HG02943 (cell line): ENCODE results near the gene KLHL6.
"Not testable (repeated sequence)": the region's sequence is repeated elsewhere in the genome, so short reads cannot be mapped to it uniquely, and the experiment has no call there.

Experiments
- ATAC-seq: cut with Tn5 transposase; IDR thresholded peaks from one replicate; pipeline ENCODE4 v1.9.1; 2021; ENCODE audit warnings: mild to moderate bottlenecking, low read depth, moderate library complexity; ENCODE audit not compliant: unreplicated experiment

Gene KLHL6

DNA sequence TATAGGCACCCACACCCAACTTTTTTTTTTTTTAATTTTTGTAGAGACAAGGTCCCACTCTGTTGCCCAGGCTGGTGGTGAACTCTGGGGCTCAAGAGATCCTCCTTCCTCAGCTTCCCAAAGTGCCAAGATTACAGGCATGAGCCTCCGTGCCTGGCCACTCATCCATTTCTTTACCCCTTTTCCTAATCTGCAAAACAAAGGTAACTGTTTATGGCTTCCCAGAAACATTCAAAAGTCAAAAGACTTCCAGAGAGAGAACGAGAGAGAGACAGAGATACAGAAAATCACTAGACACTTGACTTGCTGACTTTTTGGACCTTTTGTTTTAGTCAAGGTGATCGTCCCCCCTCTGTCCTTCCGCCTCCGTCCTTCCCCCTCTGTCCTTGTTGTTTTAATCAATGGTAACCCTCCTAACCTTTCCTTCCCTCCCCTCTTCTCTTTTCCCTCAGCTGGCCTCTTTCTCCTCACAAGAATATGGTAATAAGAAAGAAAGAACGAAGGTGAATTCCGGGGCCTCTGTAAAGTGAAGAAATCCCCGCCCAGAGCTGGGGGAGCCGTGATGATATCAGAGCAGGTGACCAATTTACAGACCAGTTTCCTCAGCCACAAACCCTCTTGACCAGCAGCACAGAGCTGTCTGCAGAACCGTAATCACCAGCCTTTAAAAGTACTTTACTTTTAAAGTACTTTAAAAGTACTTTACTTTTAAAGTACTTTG, 21.9 kb downstream of the KLHL6 start:
- ATAC-seq = no peak

GRCh38 chr3:183532620-183533411, 22.7 kb downstream of the KLHL6 start:
- ATAC-seq = no peak

DNA sequence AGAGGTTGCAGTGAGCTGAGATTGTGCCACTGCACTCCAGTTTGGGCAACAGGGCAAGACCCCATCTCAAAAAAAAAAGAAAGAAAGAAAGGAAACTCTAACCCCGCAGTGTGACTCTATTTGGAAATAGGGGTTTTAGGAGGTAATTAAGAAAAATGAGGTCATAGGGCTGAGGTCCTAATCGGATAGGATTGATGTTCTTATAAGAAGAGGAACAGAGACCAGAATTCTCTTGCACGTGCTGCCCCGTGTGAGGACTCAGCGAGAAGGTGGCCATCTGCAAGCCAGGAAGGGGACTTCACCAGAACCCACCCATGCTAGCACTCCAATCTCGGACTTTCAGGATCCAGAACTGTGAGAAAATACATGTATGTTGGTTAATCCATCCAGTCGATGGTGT, 25.8 kb downstream of the KLHL6 start:
- no peak for ATAC-seq

- no peak for ATAC-seq
Measured at GRCh38 chr3:183529185-183529584, 26.3 kb downstream of the KLHL6 start.

- ATAC-seq = not testable (repeated sequence)
Measured at GRCh38 chr3:183528758-183529157, 26.7 kb downstream of the KLHL6 start.

GRCh38 chr3:183527428-183528379, 27.8 kb downstream of the KLHL6 start:
- ATAC-seq = peak; percentile 76

DNA sequence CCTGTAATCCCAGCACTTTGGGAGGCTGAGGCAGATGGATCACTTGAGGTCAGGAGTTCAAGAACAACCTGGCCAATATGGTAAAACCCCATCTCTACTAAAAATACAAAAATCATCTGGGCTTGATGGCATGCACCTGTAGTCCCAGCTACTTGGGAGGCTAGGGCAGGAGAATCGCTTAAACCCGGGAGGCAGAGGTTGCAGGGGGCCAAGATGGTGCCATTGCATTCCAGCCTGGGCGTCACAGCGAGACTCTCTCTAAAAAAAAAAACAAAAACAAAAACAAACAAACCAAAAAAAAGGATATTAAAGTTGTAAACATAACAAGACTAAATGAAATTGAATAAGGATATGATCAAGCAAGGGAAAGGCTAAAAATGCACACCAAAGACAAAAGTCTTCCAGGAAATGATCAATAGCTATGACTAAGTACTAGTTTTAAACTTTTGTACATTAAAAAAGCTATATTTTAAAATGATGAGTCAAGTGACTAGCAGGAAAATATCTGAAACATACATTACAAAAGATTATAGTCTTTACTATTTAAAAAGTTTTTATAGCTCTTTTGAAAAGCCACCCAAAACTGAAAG, 28.6 kb downstream of the KLHL6 start:
- peak; percentile 10 for ATAC-seq

GRCh38 chr3:183524476-183524875, 31.0 kb downstream of the KLHL6 start:
- no peak for ATAC-seq

GRCh38 chr3:183520741-183521556, 34.6 kb downstream of the KLHL6 start:
- not testable (repeated sequence) for ATAC-seq

- ATAC-seq = not testable (repeated sequence)
Measured at GRCh38 chr3:183520295-183520694, 35.2 kb downstream of the KLHL6 start.

GRCh38 chr3:183519891-183520290, 35.6 kb downstream of the KLHL6 start:
- no peak for ATAC-seq

GRCh38 chr3:183518491-183519251, 36.8 kb downstream of the KLHL6 start:
- ATAC-seq = no peak

- ATAC-seq = no peak
Measured at GRCh38 chr3:183517607-183518006, 37.9 kb downstream of the KLHL6 start.

- ATAC-seq = no peak
Measured at GRCh38 chr3:183515968-183516851, 39.3 kb downstream of the KLHL6 start.

GRCh38 chr3:183514021-183514420, 41.5 kb downstream of the KLHL6 start:
- no peak for ATAC-seq

GRCh38 chr3:183513046-183513706, 42.3 kb downstream of the KLHL6 start:
- no peak for ATAC-seq
